ENCODE data around the gene LY86.

GRCh38 chr6:6579281-6579680 lies 9.2 kb upstream of the LY86 start:
- no peak for TF ChIP-seq CTCF (IDR thresholded peaks at IDR 0.05; ENCODE audit: low read depth, low read length)
- no peak for TF ChIP-seq EZH2phosphoT487 (IDR thresholded peaks at IDR 0.05; ENCODE audit: low read depth)
